ENCODE data around the gene CSGALNACT2.
A peak's percentile ranks its signal among the peaks of the same experiment; 100 is the strongest.
"Not testable (repeated sequence)": the region's sequence is repeated elsewhere in the genome, so short reads cannot be mapped to it uniquely, and the experiment has no call there.

CSGALNACT2 gene

DNA sequence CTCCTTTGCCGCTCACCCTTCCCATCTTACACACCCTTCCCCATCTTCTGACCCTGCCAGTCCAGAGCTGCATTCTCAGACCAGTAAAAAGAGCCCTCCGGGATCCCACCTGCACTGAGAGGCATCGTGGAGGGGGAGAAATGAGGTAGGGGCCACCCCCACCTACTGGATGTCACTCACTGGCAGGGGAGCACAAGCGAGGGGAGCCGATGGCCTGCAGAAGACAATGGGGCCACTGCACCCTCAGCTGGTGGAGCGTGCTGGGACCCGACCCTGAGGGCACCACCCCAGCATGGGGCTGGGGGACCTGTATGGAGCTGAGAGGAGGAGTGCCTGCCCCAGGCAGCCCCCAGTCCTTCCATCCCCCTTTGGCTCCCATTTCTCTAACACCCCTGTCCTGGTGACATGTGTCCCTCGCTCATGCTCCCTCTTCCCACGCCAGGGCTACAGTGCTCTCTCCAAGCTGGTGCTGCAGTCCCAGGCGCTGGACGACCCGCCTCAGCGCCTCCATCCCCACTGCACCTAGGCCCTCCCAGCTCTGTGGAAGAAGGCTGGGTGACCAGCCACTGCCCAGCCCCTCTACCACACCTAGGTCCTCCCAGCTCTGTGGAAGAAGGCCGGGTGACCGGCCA is 78.8 kb downstream of the CSGALNACT2 start:
- DNase-seq (ENCODE audit: low spot score): no peak

DNA sequence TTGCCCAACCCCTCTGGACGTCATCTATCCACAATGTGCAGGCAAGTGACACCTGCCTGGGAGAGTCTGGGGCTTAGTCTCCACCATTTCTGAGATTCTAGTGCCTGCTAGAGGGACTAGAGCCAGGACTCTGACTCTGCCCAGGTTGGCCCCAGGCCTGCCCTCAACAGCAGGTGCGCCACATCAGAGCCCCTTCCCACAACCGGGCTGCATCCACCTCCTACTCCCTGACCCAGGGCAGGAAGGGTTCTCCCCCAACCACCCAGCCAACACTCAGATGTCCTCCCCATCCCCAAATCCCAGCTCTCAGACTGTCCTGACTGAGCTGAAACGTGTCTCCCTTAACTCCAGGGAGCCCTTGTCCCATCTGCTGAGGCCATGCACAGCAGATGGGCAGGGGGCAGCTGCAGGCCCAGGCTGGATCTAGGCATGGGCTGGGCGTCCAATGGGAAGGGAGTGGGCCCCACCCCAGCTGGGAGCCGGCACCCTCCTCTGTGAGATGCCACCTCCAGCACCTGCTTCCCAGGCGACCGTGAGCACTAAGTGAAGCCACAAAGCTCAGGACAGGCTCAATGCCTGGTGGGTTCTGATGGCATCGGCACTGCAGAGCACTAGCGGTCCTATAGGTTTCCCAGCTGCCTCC is 79.4 kb downstream of the CSGALNACT2 start:
- DNase-seq (ENCODE audit: low spot score): no peak

DNA sequence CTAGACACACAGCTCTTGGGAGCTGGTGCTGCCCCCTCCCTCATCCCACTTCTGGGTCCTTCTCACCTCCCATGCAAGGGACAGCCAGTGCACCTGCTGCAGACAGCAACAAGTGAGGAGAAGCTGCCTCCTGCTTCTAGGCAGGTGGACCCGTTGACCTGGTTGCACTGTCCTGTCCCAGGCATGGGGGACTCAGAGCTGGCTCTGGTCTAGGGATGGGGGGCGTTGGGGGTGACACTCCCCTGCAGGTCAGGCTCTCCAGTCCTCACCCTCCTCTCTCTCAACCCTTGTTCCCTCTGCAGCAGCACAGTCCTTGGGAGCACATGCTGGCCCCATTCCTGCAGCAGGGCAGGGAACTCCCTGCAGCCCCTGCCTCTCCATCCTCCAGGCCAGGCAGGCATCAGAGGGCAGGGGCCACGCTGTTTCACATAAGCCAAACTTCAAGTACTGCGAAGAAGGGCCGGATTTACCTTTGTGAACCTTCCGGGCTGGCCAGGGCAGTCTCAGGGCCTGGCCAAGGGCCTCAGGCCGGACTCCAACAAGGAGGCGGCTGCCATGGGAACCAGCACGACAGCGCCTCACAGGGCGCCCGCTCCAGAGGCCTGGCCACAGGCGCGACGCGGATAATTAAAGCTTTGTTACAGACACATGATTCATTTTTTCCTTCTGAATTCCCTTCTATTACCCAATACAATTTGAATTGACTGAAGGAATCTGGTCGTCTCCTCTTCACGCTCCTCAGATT is 80.1 kb downstream of the CSGALNACT2 start:
- peak; percentile 38 for DNase-seq (ENCODE audit: low spot score)

GRCh38 chr10:43218951-43219837 is 80.9 kb downstream of the CSGALNACT2 start:
- DNase-seq (ENCODE audit: low spot score): no peak

DNA sequence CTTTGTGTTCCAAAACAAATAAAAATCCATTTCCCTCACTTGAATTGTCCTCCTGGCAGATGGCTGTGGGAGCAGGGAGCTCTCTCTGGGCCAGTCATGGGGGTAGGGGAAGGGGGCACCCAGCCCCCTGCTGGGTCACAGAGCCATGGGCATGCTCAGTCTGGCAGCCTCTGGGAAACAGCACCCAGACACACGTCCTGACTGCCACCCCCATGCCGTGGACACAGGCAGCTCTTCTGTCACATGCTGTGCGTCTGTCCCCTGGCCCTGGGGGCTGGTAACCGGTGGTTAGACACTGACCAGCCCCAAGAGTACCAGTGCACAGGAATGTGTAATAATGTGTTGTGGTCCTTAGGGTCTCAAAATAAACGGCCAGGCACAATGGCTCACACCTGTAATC is 81.6 kb downstream of the CSGALNACT2 start:
- DNase-seq (ENCODE audit: low spot score): no peak

- DNase-seq (ENCODE audit: low spot score): not testable (repeated sequence)
Measured at GRCh38 chr10:43220251-43220650, 82.0 kb downstream of the CSGALNACT2 start.

DNA sequence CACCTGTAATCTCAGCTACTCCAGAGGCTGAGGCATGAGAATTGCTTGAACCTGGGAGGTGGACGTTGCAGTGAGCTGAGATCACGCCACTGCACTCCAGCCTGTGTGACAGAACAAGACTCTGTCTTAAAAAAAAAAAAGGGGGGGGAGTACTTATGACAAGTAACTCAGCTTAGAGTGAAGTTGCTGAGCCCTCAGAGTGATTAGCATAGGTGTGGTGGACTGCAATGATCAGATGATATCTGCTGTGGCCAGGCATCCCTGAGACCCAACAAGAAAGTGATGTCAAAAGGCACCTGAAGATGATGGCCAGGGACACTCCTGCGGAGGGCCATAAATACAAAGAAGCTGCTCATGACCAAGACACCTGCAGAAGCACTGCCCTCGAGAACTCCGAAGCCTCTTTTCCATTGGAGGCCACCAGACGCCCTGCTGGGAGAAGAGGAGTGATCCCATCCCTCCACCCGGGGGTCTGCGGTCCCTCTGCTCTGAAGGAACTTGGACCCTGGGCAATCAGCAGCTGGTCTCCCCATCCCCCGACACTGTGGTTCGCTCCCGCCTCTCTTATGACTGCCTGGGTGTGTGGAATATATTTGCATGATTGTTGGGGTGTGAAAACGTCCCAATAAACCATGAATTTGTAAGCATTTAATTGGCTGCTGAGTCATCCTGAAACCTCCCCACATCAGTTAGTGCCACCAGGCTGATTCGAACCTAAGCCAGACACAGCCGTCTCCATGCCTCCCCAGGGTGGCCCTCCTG is 82.6 kb downstream of the CSGALNACT2 start:
- no peak for DNase-seq (ENCODE audit: low spot score)

DNA sequence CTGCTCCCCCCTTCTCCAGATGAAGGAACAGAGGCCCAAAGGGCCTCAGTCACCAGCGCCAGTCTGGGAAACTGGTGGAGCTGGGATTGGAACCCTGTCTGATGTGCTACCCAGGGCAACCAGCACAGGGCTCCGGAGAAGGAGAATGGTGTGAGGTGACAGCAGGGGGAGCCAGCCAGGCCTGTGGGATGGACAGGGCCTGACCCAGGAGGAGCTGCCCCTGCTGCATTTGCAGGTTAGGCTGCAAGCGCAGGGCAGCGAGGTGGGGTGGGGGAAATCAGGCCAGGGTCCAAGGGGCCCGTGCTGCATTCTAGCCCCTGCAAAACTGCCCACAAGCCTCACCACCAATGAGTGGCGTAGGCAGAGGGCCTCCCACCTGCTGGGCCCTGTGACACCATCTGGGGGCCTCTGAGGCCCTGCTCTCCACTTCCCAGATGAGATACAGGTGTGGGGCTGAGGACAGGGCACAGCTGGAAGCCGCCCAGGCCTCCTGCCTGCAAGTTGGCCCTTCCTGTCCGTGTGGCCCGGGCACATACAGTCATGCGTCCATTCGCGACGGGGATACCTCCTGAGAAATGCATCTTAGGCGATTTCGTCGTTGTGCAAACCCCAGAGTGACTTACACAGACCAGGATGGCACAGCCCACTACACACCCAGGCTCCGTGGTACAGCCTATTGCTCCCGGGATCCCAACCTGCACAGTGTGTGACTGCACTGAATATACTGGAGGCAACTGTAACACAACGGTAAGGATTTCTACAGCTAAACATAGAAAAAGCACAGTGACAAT is 83.4 kb downstream of the CSGALNACT2 start:
- no peak for DNase-seq (ENCODE audit: low spot score)

DNA sequence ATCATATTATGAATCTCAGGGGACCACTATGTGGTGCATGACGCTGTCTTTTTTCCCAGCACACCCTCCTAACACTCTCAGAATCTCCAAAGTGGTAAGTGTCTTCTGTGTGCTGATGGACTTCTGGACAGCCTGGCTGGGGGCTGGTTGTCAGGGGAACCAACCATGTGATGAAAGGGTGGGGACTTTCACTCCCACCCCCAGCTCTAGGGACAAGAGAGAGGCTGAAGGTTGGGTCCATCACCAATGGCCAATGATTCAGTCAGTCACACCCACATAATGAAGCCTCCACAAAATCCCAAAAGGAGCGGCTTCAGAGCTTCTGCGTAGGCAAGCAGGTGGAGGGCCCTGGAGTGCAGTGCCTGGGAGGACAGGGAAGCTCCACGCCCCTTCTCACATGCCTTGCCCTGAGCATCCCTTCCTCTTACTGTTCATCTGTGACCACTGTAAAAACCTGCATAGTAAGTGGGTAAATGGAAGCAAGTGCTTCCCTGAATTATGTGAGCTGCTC is 84.0 kb downstream of the CSGALNACT2 start:
- DNase-seq (ENCODE audit: low spot score): no peak

DNA sequence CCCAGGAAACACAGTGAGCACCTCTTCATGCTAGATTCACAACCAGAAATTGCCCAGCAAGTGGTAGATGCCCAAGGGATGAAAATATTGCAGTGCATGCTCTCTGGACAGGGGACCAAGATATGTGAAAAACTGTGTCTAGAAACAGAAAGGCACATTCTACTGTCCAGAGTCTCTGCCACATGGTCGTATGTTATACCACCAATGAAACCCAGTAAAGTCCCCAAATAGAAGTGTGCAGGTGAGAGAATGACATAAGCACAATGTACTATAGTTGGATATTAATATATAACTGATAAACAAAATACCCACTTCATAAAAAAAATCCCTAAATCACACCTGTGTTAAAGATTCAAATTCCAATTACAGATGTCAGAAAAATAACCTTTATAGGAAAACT is 84.8 kb downstream of the CSGALNACT2 start:
- DNase-seq (ENCODE audit: low spot score): no peak

- DNase-seq (ENCODE audit: low spot score): no peak
Measured at GRCh38 chr10:43224321-43224720, 86.1 kb downstream of the CSGALNACT2 start.

DNA sequence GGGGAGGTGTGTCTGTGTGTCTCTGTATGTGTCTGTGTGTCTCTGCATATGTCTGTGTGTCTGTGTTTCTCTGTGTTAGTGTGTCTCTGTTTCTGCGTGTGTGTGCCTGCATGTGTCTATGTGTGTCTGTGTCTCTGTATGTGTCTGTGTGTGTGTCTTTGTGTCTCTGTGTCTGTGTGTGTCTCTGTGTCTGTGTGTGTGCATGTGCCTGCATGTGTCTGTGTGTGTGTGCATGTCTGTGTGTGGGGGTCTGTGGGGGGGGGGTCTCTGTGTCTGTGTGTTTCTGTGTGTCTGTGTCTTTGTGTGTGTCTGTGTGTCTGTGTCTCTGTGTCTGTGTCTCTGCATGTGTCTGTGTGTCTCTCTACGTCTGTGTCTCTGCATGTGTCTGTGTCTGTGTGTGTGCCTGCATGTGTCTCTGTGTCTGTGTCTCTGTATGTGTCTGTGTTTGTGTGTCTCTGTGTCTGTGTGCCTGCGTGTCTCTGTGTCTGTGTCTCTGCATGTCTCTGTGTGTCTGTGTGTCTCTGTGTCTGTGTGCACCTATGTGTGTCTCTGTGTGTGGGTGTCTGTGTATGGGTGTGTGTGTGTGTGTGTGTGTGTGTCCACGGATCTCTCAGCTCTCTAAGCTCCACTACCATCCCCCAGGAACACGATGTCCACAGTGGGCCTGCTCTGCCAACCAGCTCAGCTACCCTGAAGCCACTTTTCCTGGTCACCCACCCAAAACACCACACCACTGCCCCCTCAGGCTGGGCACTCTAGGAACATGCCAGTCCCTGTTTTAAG is 87.0 kb downstream of the CSGALNACT2 start:
- DNase-seq (ENCODE audit: low spot score): no peak

DNA sequence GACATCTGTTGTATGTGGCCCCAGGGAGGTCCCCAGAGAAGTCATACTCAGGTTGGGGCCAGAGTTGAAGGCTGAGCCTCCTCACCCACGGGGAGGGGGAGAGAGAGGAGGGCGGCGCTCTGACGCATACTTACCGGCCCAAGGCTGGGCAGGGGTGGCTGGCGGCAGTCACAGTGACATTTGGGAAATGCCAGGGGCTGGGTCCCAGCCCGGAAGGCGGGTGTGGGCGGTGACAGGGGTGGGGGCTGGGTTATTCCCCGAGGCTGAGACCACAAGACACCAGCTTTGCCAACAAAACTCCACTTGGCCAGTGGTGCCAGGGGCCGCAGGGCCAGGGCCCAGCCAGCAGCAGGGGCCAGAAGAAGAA is 87.5 kb downstream of the CSGALNACT2 start:
- DNase-seq (ENCODE audit: low spot score): no peak

- no peak for DNase-seq (ENCODE audit: low spot score)
Measured at GRCh38 chr10:43226441-43226840, 88.2 kb downstream of the CSGALNACT2 start.

GRCh38 chr10:43226851-43227845 is 88.9 kb downstream of the CSGALNACT2 start:
- no peak for DNase-seq (ENCODE audit: low spot score)

GRCh38 chr10:43227911-43228782 is 89.9 kb downstream of the CSGALNACT2 start:
- no peak for DNase-seq (ENCODE audit: low spot score)

GRCh38 chr10:43228783-43229207 is 90.5 kb downstream of the CSGALNACT2 start:
- no peak for DNase-seq (ENCODE audit: low spot score)

All from putamen (tissue), 1 donor.